OCI-LY1 (cell line): ENCODE results near the gene PDE4D.

Experiments
- EZH2 ChIP-seq: fragments of 200-600 bp; sonication (generic), shearing (Covaris generic); IDR thresholded peaks from 2 replicates; pipeline ENCODE4 v1.8.0; 2017; ENCODE audit warnings: borderline replicate concordance, mixed run types, mild to moderate bottlenecking, antibody characterized with exemption, low read length, moderate library complexity, mixed read lengths
- TF ChIP-seq, protein P1 (sequence below): fragments of 200-600 bp; sonication (generic), shearing (Covaris generic); IDR thresholded peaks from 2 replicates; pipeline ENCODE4 v1.5.1; 2017; ENCODE audit warnings: mild to moderate bottlenecking, antibody characterized with exemption, low read length, moderate library complexity, mixed read lengths

DNA sequence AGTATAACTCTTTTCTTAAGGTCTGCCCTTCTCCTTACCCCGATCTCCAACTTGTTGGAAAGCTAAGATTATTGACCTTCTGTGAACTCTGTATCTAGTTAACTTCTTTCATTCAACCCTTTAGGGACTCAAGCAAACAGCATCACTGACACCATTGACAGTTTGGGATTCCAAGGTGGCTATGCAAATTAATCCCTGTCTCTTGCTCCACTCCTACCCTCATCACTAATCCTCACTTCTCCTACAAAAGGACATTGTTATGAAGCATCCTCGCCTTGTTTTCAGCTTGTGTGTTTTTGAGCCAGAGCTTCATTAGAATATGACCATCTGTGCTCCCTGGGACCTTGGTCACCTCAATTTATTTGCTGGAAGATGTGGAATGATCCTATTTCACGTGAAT is 337.9 kb downstream of the PDE4D start:
- TF ChIP-seq, protein P1, sequence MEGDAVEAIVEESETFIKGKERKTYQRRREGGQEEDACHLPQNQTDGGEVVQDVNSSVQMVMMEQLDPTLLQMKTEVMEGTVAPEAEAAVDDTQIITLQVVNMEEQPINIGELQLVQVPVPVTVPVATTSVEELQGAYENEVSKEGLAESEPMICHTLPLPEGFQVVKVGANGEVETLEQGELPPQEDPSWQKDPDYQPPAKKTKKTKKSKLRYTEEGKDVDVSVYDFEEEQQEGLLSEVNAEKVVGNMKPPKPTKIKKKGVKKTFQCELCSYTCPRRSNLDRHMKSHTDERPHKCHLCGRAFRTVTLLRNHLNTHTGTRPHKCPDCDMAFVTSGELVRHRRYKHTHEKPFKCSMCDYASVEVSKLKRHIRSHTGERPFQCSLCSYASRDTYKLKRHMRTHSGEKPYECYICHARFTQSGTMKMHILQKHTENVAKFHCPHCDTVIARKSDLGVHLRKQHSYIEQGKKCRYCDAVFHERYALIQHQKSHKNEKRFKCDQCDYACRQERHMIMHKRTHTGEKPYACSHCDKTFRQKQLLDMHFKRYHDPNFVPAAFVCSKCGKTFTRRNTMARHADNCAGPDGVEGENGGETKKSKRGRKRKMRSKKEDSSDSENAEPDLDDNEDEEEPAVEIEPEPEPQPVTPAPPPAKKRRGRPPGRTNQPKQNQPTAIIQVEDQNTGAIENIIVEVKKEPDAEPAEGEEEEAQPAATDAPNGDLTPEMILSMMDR, result no peak
- TF ChIP-seq EZH2, result no peak
